ENCODE results near the gene SUN2.
"Not testable (repeated sequence)": the region's sequence is repeated elsewhere in the genome, so short reads cannot be mapped to it uniquely, and the experiment has no call there.

- TF ChIP-seq POLR2A (IDR thresholded peaks at IDR 0.05); CTCF (IDR thresholded peaks at IDR 0.05 in 4 of 5, conservative IDR thresholded peaks at IDR 0.05 in 1 of 5): not testable (repeated sequence)
These were observed 49.3 kb upstream of the SUN2 start for GRCh38 chr22:38805041-38805593.

All from gastrocnemius medialis (tissue), 4 donors.